HUES6 (cell line): ENCODE measurements around the gene ZFP36L2.

Experiments
- H3K27ac ChIP-seq: 2 replicates; pipeline ENCODE4 v1.7.0; 2013; ENCODE audit warnings: low read depth, mild to moderate bottlenecking, low read length, inconsistent platforms
- H3K27me3 ChIP-seq: 2 replicates; pipeline ENCODE4 v1.6.1; 2013; ENCODE audit warnings: low read length; ENCODE audit not compliant: control insufficient read depth, insufficient read depth
- H3K36me3 ChIP-seq: 2 replicates; pipeline ENCODE4 v1.6.1; 2013; ENCODE audit warnings: low read length; ENCODE audit not compliant: control insufficient read depth, insufficient read depth
- H3K4me1 ChIP-seq: 2 replicates; pipeline ENCODE4 v1.6.1; 2013; ENCODE audit warnings: low read length; ENCODE audit not compliant: control insufficient read depth, insufficient read depth
- H3K4me3 ChIP-seq: 2 replicates; pipeline ENCODE4 v1.5.1; 2013; ENCODE audit warnings: low read depth, low read length
- H3K9ac ChIP-seq: one replicate; pipeline ENCODE4 v1.6.1; 2013; ENCODE audit warnings: mild to moderate bottlenecking, low read length
- H3K9me3 ChIP-seq: 2 replicates; pipeline ENCODE4 v1.6.1; 2013; ENCODE audit warnings: low read depth, low read length; ENCODE audit not compliant: control insufficient read depth, insufficient read depth

The ZFP36L2 gene

GRCh38 chr2:43216629-43217028 lies 9.8 kb downstream of the ZFP36L2 start:
- Histone ChIP-seq H3K9me3 (no peaks in the 10 kb centered on the region), H3K9ac (no peak overlapping the region), H3K27ac (no peak overlapping the region), H3K36me3 (no peaks in the 10 kb centered on the region), H3K4me1 (peaks cover 51% of the 10 kb centered on the region), H3K27me3 (no peaks in the 10 kb centered on the region), H3K4me3 (no peak overlapping the region)

- Histone ChIP-seq H3K4me1 (peaks cover 46% of the 10 kb centered on the region), H3K9ac (peak overlapping the region; percentile 13), H3K27me3 (no peaks in the 10 kb centered on the region), H3K4me3 (no peak overlapping the region), H3K27ac (no peak overlapping the region), H3K9me3 (no peaks in the 10 kb centered on the region), H3K36me3 (no peaks in the 10 kb centered on the region)
Measured at GRCh38 chr2:43215673-43216255, 10.6 kb downstream of the ZFP36L2 start.

GRCh38 chr2:43214253-43214652 lies 12.2 kb downstream of the ZFP36L2 start:
- Histone ChIP-seq H3K27ac (no peak overlapping the region), H3K9me3 (no peaks in the 10 kb centered on the region), H3K4me1 (peaks cover 39% of the 10 kb centered on the region), H3K9ac (no peak overlapping the region), H3K36me3 (no peaks in the 10 kb centered on the region), H3K4me3 (no peak overlapping the region), H3K27me3 (no peaks in the 10 kb centered on the region)

- Histone ChIP-seq H3K27ac (no peak overlapping the region), H3K27me3 (no peaks in the 10 kb centered on the region), H3K9me3 (no peaks in the 10 kb centered on the region), H3K36me3 (no peaks in the 10 kb centered on the region), H3K4me3 (no peak overlapping the region), H3K4me1 (peaks cover 28% of the 10 kb centered on the region), H3K9ac (no peak overlapping the region)
Measured at GRCh38 chr2:43212931-43213330, 13.5 kb downstream of the ZFP36L2 start.

DNA sequence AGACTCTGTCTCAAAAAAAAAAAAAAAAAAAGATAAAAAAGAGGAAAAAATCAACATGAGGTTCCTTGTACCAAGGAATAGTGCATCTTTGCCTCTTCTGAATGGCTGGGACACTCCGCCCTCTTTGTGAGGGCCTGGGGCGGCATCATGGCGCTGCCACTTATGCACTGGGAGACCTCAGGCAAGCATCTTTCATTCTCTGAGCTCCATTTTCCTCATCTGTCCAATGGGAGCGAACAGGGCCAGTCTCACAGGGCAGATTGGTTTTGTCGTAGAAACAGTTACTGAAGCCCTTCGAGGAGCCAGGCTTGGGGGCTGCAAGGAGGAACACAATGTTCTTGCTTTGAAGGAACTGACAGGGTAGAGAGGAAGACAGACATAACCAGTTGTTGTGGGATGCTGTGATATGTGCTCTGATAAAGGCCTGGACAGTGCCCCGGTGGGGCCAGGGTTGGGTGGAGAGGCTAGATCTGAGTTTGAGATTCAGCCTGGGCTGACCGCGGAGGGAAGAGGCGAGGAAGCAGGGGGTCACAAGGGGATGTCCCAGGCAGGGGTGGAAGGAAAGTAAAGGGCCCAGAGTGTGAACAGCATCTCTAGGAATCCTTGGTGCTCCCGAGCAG lies 14.1 kb downstream of the ZFP36L2 start:
- H3K27me3 ChIP-seq = no peaks in the 10 kb centered on the region
- H3K9me3 ChIP-seq = no peaks in the 10 kb centered on the region
- H3K36me3 ChIP-seq = no peaks in the 10 kb centered on the region
- H3K4me3 ChIP-seq = no peak overlapping the region
- no peak overlapping the region for H3K27ac ChIP-seq
- peaks cover 28% of the 10 kb centered on the region for H3K4me1 ChIP-seq
- no peak overlapping the region for H3K9ac ChIP-seq

- H3K27ac ChIP-seq = no peak overlapping the region
- peaks cover 27% of the 10 kb centered on the region for H3K4me1 ChIP-seq
- no peaks in the 10 kb centered on the region for H3K9me3 ChIP-seq
- no peaks in the 10 kb centered on the region for H3K27me3 ChIP-seq
- no peak overlapping the region for H3K4me3 ChIP-seq
- H3K36me3 ChIP-seq = no peaks in the 10 kb centered on the region
- no peak overlapping the region for H3K9ac ChIP-seq
Measured at GRCh38 chr2:43210467-43211303, 15.7 kb downstream of the ZFP36L2 start.

GRCh38 chr2:43210125-43210466 lies 16.3 kb downstream of the ZFP36L2 start:
- H3K27ac ChIP-seq = no peak overlapping the region
- H3K4me3 ChIP-seq = no peak overlapping the region
- H3K9ac ChIP-seq = no peak overlapping the region

GRCh38 chr2:43209204-43209717 lies 17.1 kb downstream of the ZFP36L2 start:
- H3K9ac ChIP-seq = no peak overlapping the region
- H3K4me3 ChIP-seq = no peak overlapping the region
- H3K9me3 ChIP-seq = no peaks in the 10 kb centered on the region
- no peak overlapping the region for H3K27ac ChIP-seq
- H3K36me3 ChIP-seq = no peaks in the 10 kb centered on the region
- no peaks in the 10 kb centered on the region for H3K27me3 ChIP-seq
- peaks cover 21% of the 10 kb centered on the region for H3K4me1 ChIP-seq

More at GRCh38 chr2:43210125-43210466, 16.3 kb downstream of the ZFP36L2 start:
- no peaks in the 10 kb centered on the region for H3K36me3 ChIP-seq
- H3K9me3 ChIP-seq = no peaks in the 10 kb centered on the region
- no peaks in the 10 kb centered on the region for H3K27me3 ChIP-seq
- peaks cover 24% of the 10 kb centered on the region for H3K4me1 ChIP-seq

- no peak overlapping the region for H3K9ac ChIP-seq
- H3K36me3 ChIP-seq = no peaks in the 10 kb centered on the region
- H3K27ac ChIP-seq = no peak overlapping the region
- peaks cover 19% of the 10 kb centered on the region; the same call in 1 of the 2 replicates for H3K4me1 ChIP-seq
- H3K27me3 ChIP-seq = no peaks in the 10 kb centered on the region
- no peaks in the 10 kb centered on the region for H3K9me3 ChIP-seq
- H3K4me3 ChIP-seq = no peak overlapping the region
Measured at GRCh38 chr2:43207553-43208300, 18.7 kb downstream of the ZFP36L2 start.

- H3K27ac ChIP-seq = no peak overlapping the region
- no peak overlapping the region for H3K4me3 ChIP-seq
- peaks cover 19% of the 10 kb centered on the region; the same call in 1 of the 2 replicates for H3K4me1 ChIP-seq
- H3K9ac ChIP-seq = no peak overlapping the region
- H3K36me3 ChIP-seq = no peaks in the 10 kb centered on the region
- H3K27me3 ChIP-seq = no peaks in the 10 kb centered on the region
- no peaks in the 10 kb centered on the region for H3K9me3 ChIP-seq
Measured at GRCh38 chr2:43206602-43207001, 19.8 kb downstream of the ZFP36L2 start.
